Endothelial cell of umbilical vein (primary cell): Measurements from ENCODE around the gene DPP10. TPM values are rescaled to one million over a fixed set of nuclear protein-coding genes. Genes with fewer than 3 reads are reported as not detected.

Source experiments
- BruUV-seq: library from RNA; stranded (reverse); fragments of 400-500 nt; replicated peaks from 2 replicates; lab custom pipeline; 2021; lab: Mats Ljungman, UMichigan
- CTCF ChIA-PET: fragments of 300-600, 350-600 bp; sonication (Branson Sonifier 250); formaldehyde crosslinking; loops from one replicate; lab custom pipeline; 2021; ENCODE audit warnings: antibody characterized with exemption, inconsistent platforms; lab: Charles Lee
- POLR2A ChIA-PET: fragments of 300-600, 350-600 bp; sonication (Branson Sonifier 250); formaldehyde crosslinking; loops from one replicate; lab custom pipeline; 2021; ENCODE audit warnings: antibody characterized with exemption, inconsistent platforms; lab: Charles Lee
- DNase-seq: peaks from one replicate; pipeline ENCODE4 v3.0.0-alpha.2; 2011; ENCODE audit warnings: low read depth, low spot score
- FAIRE-seq: peaks from 2 replicates; lab custom pipeline; 2011; peaks lifted over from hg19 to GRCh38; lab: Jason Lieb, UNC
- H2AFZ ChIP-seq: 2 replicates; pipeline ENCODE4 v1.6.0; 2012; ENCODE audit warnings: low read depth, low read length, control low read depth, inconsistent platforms
- H3K27ac ChIP-seq: 2 replicates; pipeline ENCODE4 v1.5.1; 2011; ENCODE audit warnings: low read depth, mild to moderate bottlenecking, control low read depth, low read length, moderate library complexity; ENCODE audit not compliant: insufficient read depth
- H3K27me3 ChIP-seq, 2 experiments: 2 replicates each; pipeline versions ENCODE4 v1.6.0 to v1.6.1; 2011; ENCODE audit warnings: low read length in 2 of 2, mixed read lengths in 1 of 2; ENCODE audit not compliant: control insufficient read depth in 2 of 2, insufficient read depth in 2 of 2
- H3K36me3 ChIP-seq, 2 experiments: 2 replicates in 1 of 2; 3 replicates in 1 of 2; pipeline ENCODE4 v1.5.1; 2011; ENCODE audit warnings: low read length in 2 of 2, mild to moderate bottlenecking in 1 of 2, moderate library complexity in 1 of 2; ENCODE audit not compliant: control insufficient read depth in 2 of 2, insufficient read depth in 2 of 2; ENCODE audit errors: extremely low read depth in 1 of 2
- H3K4me1 ChIP-seq: 3 replicates; pipeline ENCODE4 v1.5.1; 2011; ENCODE audit warnings: mild to moderate bottlenecking, low read length; ENCODE audit not compliant: control insufficient read depth, insufficient read depth; ENCODE audit errors: extremely low read depth
- H3K4me2 ChIP-seq: 2 replicates; pipeline ENCODE4 v1.6.1; 2011; ENCODE audit warnings: low read length, control low read depth, mixed read lengths; ENCODE audit not compliant: insufficient read depth
- H3K4me3 ChIP-seq, 3 experiments: fragments of 200-600 bp in 1 of 3; sonication (generic), shearing (Covaris generic) in 1 of 3; replicated peaks in 1 of 3; 2 replicates each; pipeline ENCODE4 v1.5.1; 2011 to 2016; ENCODE audit warnings: control low read depth in 3 of 3, low read length in 3 of 3, mild to moderate bottlenecking in 2 of 3, inconsistent platforms in 1 of 3, low read depth in 1 of 3, moderate library complexity in 1 of 3; ENCODE audit not compliant: insufficient read depth in 1 of 3
- H3K79me2 ChIP-seq: 2 replicates; pipeline ENCODE4 v1.6.0; 2012; ENCODE audit warnings: low read length, inconsistent platforms; ENCODE audit not compliant: control insufficient read depth, insufficient read depth
- H3K9ac ChIP-seq: replicated peaks from 2 replicates; pipeline ENCODE3; 2011; ENCODE audit warnings: low read length, control low read depth; ENCODE audit not compliant: insufficient read depth; ENCODE audit errors: extremely low read depth
- H3K9me1 ChIP-seq: replicated peaks from 3 replicates; pipeline ENCODE4 v1.6.0; 2011; ENCODE audit warnings: mild to moderate bottlenecking, low read length; ENCODE audit not compliant: control insufficient read depth, insufficient read depth; ENCODE audit errors: extremely low read depth
- H3K9me3 ChIP-seq: replicated peaks from 2 replicates; pipeline ENCODE4 v1.5.1; 2012; ENCODE audit warnings: low read length, inconsistent platforms; ENCODE audit not compliant: control insufficient read depth, insufficient read depth
- H4K20me1 ChIP-seq: replicated peaks from 2 replicates; pipeline ENCODE3; 2011; ENCODE audit warnings: mild to moderate bottlenecking, low read length; ENCODE audit not compliant: control insufficient read depth, insufficient read depth; ENCODE audit errors: extremely low read depth
- EZH2 ChIP-seq: IDR thresholded peaks from 2 replicates; pipeline ENCODE4 v1.6.1; 2012; ENCODE audit warnings: borderline replicate concordance, low read depth, mild to moderate bottlenecking, moderate library complexity, low read length, inconsistent platforms; ENCODE audit not compliant: severe bottlenecking
- FOS ChIP-seq: IDR thresholded peaks from 2 replicates; pipeline ENCODE4 v1.6.1; 2011; ENCODE audit warnings: mild to moderate bottlenecking, low read length, moderate library complexity, borderline replicate concordance; ENCODE audit not compliant: insufficient read depth
- GATA2 ChIP-seq: IDR thresholded peaks from 2 replicates; pipeline ENCODE4 v1.7.0; 2011; ENCODE audit warnings: low read depth, mild to moderate bottlenecking, moderate library complexity, mixed read lengths, low read length; ENCODE audit not compliant: insufficient read length, insufficient read depth
- JUN ChIP-seq: IDR thresholded peaks from 2 replicates; pipeline ENCODE4 v1.6.1; 2011; ENCODE audit warnings: borderline replicate concordance, low read depth; ENCODE audit not compliant: insufficient read length, insufficient read depth
- MAX ChIP-seq: IDR thresholded peaks from 2 replicates; pipeline ENCODE4 v1.6.1; 2011; ENCODE audit not compliant: insufficient read depth, insufficient read length
- MYC ChIP-seq: IDR thresholded peaks from one replicate; pipeline ENCODE4 v1.6.1; 2011; ENCODE audit warnings: mild to moderate bottlenecking, low read depth, low read length
- POLR2A ChIP-seq: IDR thresholded peaks from 2 replicates; pipeline ENCODE4 v1.6.1; 2012; ENCODE audit warnings: low read depth, mild to moderate bottlenecking, control low read depth, low read length
- POLR2AphosphoS5 ChIP-seq: IDR thresholded peaks from 2 replicates; pipeline ENCODE4 v1.6.1; 2012; ENCODE audit warnings: low read depth, mild to moderate bottlenecking, control low read depth, low read length, moderate library complexity; ENCODE audit not compliant: insufficient read depth
- dilution Hi-C: fragments of 300-500 bp; cut with MboI; formaldehyde crosslinking; loops from one replicate; pipeline ENCODE4 v1.15.0; 2019; ENCODE audit warnings: low sequenced_read_pairs; ENCODE audit not compliant: extremely low pct_ligation_motif_present
- intact Hi-C: fragments of 100-400 bp; cut with micrococcal nuclease; formaldehyde crosslinking; loops from one replicate; pipeline ENCODE4 v1.10.0; 2022
- polyA plus RNA-seq, 4 experiments: library from polyadenylated mRNA; depleted of rRNA in 3 of 4; stranded (reverse) in 3 of 4; unstranded in 1 of 4; fragments of >200 nt; gene quantifications; 2 replicates each; pipeline versions ENCODE4 v1.2.1 to v1.2.3, GENCODE V29; 2011 to 2012; ENCODE audit warnings: missing spikeins in 1 of 4
- total RNA-seq: library from RNA; stranded (reverse); gene quantifications from 2 replicates; pipeline ENCODE4 v1.2.3, GENCODE V29; 2021
- TF ChIP-seq, protein P1 (sequence below), 2 donors: IDR thresholded peaks; 1 replicate in 1 of 2; 2 replicates in 1 of 2; pipeline ENCODE4 v1.5.1; 2011; ENCODE audit warnings: low read length in 2 of 2, mild to moderate bottlenecking in 2 of 2, moderate library complexity in 2 of 2, control low read depth in 1 of 2, inconsistent platforms in 1 of 2, low read depth in 1 of 2; ENCODE audit not compliant: insufficient read depth in 1 of 2; ENCODE audit errors: extremely low read depth in 1 of 2

The DPP10 gene
- total and polyA plus RNA-seq, 2 donors (not counting 3 experiments of a cell fraction or from before 2014, with no cell fraction given): not detected

GRCh38 chr2:115443539-115444185, 1001.2 kb downstream of the DPP10 start:
- ChIA-PET CTCF (no interaction called here), POLR2A (no interaction called here)
- H3K27me3 ChIP-seq: no peaks in the 10 kb centered on the region
- dilution Hi-C loops (no loop called here), intact Hi-C loops (no loop called here)
- H3K9ac ChIP-seq: no peak overlapping the region
- H3K4me1 ChIP-seq: no peaks in the 10 kb centered on the region
- H3K36me3 ChIP-seq: no peaks in the 10 kb centered on the region
- no peak overlapping the region for H3K4me3 ChIP-seq
- H3K27ac ChIP-seq: no peak overlapping the region
- H3K4me2 ChIP-seq: no peak overlapping the region
- no peaks in the 10 kb centered on the region for H3K9me1 ChIP-seq
- no peak for FAIRE-seq
- TF ChIP-seq GATA2 (no peak), POLR2AphosphoS5 (no peak), MAX (no peak), EZH2 (no peak), FOS (no peak), POLR2A (no peak), MYC (no peak), JUN (no peak)
- TF ChIP-seq, protein P1, sequence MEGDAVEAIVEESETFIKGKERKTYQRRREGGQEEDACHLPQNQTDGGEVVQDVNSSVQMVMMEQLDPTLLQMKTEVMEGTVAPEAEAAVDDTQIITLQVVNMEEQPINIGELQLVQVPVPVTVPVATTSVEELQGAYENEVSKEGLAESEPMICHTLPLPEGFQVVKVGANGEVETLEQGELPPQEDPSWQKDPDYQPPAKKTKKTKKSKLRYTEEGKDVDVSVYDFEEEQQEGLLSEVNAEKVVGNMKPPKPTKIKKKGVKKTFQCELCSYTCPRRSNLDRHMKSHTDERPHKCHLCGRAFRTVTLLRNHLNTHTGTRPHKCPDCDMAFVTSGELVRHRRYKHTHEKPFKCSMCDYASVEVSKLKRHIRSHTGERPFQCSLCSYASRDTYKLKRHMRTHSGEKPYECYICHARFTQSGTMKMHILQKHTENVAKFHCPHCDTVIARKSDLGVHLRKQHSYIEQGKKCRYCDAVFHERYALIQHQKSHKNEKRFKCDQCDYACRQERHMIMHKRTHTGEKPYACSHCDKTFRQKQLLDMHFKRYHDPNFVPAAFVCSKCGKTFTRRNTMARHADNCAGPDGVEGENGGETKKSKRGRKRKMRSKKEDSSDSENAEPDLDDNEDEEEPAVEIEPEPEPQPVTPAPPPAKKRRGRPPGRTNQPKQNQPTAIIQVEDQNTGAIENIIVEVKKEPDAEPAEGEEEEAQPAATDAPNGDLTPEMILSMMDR (IDR thresholded peaks at IDR 0.05; ENCODE audit: extremely low read depth in 1 of 2, insufficient read depth in 1 of 2, low read depth in 1 of 2, low read length in 2 of 2): no peak
- H4K20me1 ChIP-seq: no peaks in the 10 kb centered on the region
- BruUV-seq: no TSS peak
- no peak overlapping the region for H2AFZ ChIP-seq
- H3K79me2 ChIP-seq: no peaks in the 10 kb centered on the region
- no peak for DNase-seq
- H3K9me3 ChIP-seq: peaks cover 4% of the 10 kb centered on the region
